HT-29 (cell line): ENCODE data around the gene FGA. TPM values are rescaled to one million over a fixed set of nuclear protein-coding genes. Genes with fewer than 3 reads are reported as not detected.

Source experiments
- DNase-seq: peaks from one replicate; pipeline ENCODE4 v3.0.0-alpha.2; 2015; ENCODE audit warnings: low spot score
- total RNA-seq: library from RNA; depleted of rRNA; stranded (reverse); fragments of >200 nt; shearing (Covaris generic); gene quantifications from 2 replicates; pipeline ENCODE4 v1.2.3, GENCODE V29; 2014; rRNA removed

FGA gene
- not detected in 2 replicates for total RNA-seq

DNA sequence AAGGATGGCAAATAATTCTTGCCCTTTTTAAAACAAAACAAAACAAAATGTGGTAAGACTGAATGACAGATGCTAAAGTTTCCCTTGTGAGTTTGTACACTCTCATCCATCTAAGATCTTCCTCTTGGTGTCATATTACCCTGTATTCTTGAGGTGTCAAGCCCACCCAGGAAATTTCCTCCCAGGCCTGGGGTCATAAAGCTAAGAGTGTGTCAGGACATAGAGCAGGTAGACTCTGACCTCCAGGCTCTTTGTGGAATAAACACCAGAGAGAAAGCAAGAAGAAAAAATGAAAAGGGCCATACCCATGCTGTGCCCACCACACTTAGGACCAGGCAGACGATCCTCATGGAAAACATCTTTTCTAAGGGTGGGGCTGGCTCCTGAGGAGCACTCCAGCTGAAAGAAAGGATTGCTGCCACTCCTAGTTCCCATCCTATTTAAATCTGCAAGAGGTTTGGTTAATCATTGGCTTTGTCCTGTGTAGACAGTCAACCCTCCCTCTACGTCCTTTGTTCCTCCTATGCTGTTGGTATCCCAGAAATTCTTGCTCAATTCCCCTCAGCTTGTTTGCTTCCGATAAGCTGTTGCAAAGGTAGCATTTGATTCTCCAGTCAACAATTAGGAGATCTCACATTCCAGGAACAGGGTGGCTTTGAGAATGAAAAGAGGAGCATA is at the start of gene FGA:
Gene FGA (minus strand): TSS at position 414 of the 678 bp plus-strand sequence. CDS start 55 bp downstream, at position 359.
- DNase-seq: no peak

DNA sequence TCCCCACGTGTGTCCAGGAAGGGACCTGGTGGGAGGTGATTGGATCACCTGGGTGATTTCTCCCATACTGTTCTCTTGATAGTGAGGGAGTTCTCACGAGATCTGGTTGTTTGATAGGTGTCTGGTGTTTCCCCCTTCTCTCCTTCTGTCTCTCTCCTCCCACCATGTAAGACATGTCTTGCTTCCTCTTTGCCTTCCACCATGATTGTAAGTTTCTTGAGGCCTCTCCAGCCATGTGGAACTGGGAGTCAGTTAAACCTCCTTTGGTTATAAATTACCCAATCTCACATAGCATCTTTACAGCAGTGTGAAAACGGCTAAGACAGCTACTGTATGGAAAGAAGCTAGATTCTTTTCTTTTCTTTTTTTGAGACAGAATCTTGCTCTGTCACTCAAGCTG is 43.5 kb upstream of the FGA start:
- DNase-seq: no peak

DNA sequence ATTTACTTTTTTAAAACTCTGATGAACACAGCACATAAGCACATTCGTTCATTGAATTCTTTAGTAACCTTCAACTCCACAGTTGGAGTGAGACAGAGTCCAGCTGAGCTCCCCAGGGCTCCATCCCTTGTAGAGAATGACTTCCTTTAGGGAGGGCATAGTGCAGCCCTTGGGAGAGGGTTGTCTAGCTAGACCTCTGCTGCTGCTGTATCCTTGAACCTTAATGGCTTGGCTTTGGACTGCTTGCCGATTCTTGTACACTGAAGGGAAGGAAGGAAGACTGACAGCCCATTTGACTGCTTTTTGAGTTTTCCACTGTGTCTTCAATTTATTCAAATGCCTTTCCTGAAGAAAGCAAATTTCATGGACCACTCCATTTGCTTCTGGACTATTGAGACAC is 41.3 kb upstream of the FGA start:
- DNase-seq: no peak

DNA sequence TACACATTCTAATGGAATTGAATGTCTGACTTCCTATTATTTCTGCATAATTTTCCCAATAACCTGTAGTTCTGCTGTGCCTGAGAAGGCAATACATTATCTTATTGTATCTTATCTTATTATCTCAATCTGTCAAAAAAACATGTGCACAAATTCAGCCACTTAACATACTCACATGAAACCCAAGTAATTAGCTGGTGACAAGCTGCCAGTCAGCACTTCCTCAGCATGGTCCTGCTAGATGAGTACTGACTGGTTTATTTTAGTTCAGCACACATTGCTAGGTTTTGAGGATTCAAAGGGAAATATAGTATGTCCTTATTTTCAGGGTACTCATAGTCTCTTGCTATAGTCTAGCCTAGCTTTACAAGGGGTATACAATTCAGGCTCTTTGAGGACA is 39.8 kb upstream of the FGA start:
- DNase-seq: no peak

DNA sequence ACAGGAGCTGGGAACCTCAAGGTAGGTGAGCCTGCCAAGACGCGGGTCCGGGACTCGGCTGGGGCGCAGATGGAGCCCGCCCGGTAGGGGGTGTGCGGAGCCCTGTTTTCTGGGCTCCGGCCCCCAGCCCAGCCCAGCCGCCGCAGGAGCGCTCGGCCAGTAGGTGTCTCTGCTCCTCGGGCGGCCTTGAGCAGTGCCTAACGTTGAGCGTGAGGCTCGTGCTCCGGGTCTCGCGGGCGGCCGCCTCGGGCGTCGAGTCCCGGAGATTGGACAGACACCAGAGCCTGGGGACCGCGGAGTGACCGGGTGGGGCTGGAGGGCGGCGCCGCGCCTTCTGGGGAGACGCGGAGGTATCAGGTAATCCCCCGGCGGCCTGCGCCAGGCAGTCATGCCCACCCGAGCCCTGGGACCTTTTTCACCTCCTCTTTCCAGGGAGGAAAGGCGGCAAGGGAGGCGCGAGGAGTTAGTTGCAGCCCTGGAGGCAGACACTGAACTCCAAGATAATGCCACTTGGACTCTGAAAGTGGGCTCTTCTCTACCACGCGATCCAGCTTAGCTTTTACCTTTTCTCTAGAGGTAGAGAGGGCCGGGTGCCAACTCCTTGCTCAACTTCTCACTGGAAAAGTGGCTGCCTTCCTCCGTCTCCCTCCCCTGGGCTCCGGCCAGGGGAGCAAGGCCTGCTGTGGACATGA is 36.4 kb upstream of the FGA start:
- no peak for DNase-seq

DNA sequence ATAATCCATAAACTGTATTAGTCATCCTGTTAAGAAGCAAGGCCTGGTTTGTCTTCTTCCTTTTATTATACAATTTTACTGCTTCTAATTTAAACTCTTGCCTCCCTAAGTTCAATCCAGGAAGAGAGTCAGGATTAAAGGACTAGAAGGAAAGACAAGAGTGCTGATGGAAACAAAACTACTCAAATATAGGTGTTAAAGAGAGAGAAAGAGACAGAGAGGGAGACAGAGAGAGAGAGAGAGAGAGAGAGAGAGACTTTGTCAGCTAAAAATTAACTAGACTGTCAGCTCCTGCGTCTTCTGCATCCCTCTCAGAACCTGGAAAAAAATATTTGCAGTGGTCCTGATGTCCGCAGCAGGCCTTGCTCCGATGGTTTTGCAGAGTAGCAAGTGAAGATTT is 35.4 kb upstream of the FGA start:
- no peak for DNase-seq

DNA sequence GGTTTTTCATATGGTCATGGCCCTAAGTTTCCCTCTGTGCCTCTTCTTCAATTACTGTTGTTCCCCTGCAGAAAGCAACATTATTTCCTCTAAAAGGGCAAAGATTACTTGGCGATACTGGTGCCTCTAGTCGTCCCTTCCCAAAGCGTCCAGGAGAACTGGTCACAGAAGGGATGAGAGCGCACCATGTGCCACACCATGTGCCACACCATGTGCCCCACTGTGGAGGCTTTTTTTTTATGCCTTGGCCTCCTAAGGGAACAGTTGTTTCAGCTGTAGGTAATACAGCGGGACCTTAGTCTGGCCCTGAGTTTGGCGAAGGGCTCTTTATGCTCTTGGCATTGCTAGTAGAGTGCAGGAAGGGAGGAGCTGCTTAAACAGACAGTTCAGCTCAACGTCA is 33.5 kb upstream of the FGA start:
- DNase-seq: no peak

DNA sequence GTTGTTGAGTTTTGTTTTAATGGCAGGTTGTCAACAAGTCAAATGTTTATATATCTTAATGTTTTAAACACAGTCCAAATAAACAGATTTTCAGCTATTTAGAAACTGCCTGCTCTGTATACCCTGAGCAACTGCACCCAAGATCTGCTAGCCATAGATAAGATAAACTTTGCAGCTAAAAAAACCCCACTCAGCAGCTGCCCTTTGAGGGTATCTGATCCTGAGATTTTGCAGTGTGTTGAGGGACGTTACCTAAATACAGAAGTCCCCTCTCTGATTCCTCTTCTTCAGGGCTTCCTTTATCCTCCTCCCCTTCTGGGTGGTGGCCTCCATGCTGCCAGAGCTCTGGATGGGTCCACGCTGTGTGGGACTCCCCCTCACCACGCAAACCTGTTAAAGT is 32.9 kb upstream of the FGA start:
- DNase-seq: no peak

DNA sequence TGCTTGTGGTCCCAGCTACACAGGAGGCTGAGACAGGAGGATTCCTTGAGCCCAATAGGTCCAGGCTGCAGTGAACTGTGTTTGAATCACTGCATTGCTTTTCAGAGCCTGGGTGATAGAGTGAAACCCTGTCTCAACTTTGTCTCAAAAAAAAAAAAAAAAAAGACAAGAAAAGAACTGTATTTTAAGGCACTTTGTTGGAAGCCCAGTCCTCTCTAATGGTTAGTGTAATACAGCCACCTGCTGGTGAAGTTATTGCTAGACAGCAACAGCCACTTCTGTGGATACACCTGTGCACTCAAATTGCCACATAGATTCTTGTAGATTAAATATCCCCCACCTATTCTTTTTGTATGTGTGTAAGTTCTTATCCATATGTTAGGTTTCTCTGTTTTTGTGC is 32.1 kb upstream of the FGA start:
- peak; percentile 48 for DNase-seq

DNA sequence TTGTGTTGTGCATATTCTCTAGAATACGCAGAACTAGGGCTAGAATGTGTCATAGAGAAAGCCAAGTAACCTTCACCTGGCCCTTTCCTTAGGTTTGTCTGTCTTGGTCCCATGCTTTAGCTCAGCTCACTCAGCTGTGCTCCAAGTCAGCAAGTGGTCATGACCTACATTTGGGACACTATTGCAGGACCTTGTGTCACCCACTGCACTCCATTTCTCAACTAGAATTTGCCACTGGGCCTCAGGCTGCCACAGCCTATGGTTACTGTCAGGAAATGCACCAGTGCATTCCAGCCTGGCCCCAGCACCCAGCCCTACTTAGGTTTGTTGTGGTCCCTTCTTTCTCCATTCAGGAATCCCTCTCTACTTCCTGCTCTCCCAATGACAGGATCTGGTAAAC is 29.6 kb upstream of the FGA start:
- DNase-seq: no peak

DNA sequence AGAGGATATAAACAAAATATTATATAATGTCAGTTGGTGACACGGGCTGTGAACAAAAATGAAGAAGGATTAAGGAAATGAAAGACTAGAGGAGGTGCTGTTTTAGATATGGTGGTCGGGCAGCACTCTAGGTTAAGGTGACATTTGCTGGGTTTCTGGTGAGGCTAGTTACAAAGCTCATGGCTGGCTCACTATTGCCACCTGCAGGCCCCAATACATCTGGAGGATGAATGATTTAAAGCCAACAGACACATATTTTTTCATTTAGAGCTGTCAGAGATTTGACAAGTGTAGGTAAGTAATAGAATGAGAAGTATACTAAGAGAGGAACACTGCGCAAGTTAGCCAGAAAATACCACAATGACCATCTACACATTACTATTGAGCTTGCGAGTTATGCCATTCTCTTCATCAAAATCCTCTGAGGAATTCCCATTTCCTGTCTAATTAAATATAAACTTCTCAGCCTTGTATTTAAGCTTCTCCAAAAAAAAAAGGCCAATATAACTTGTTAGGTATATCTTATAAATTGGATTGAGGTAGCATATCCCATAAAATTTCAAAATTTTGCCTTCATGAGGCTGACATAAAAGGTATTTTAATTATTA is 28.3 kb upstream of the FGA start:
- peak; percentile 63 for DNase-seq

DNA sequence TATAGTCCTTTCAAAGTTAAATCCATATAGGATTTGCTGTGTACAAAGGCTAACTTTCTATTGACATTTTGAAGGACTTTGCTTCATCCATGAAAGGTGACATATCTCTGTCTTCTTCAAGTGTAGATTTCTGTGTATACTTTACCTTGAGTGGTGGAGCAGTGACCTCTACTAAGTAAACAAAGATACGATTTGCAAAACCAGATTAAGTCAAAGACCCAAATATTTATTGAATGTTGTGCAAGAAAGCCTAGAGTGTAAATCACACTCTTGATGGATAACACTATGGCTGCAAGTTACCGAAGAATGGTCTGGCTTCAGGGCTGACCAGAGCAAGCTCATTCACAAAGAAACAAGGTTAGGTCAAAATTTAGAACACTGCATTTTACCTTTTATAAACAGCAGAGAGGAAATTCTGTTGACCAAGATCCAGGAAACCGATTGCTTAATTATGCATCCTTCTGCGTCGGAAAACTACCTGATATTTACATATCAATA is 27.3 kb upstream of the FGA start:
- DNase-seq: no peak

DNA sequence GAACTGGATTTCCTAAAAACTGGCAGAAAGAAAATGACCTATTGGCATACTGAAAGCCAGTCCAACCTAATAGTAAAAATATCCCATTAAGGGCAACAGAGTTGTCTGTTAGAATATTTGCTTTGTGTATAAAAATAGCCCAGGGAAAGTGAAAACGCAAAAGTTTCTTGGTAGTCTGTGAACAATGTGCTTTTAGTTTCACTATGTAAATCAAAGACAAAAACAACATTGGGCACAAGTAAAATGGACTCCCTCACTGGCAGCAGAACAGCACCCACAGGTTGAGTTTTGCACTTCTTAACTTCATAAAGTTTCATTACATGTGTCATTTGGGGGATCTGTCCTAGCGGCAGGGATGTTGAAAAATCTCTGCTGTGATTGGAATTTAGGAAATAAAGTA is 26.2 kb upstream of the FGA start:
- DNase-seq: no peak

DNA sequence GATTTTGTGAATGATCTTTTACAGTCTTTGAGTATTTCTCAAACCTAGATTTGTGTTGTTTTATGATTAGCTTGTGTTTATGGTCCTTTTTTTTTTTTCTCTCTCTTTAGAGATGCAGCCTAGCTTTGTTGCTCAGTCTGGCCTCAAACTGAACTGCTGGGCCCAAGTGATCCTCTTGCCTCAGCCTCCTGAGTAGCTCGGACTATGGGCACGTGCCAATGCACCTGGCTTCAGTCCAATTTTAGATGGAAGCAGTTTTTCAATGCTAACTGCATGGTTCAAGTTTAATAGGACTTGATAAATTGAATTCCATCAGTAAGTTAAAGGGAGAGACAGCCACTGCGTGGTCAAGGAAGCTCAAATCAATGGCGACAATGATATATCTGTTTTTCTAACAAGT is 25.7 kb upstream of the FGA start:
- no peak for DNase-seq

DNA sequence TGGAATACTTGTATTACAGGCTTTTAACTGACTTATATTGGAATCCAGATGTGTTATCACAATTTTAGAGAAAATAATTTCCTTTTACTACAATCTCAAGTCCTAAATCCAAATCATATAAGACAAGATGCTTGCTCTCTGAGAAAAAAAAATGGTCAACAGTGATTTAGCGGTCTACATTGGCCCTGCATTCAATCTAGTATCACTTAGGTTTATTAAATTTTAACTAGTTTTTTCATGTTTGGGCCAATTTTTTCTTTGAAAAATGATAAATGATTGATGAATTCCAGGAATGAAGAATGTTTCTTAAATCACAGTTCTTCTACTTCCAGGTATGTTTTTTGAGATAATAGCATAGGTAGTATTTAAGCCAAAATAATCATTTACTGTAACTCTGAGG is 24.7 kb upstream of the FGA start:
- DNase-seq: no peak

DNA sequence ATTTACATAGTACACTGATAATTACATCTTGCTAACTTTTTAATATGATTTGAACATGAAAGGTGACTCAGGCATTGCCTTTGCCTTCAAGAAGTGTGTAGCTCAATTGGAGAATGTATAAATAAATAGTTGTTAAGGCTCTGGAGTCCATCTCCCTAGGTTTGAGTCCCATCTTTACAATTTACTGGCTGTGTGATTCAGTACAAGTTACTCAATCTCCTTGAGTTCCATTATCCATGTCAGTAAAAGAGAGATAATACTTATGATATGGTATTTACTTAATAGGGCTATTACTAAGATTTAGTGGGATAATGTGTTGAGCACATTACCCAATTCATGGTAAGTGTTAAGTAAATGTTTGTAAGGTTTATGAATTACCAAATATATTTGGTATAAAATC is 23.8 kb upstream of the FGA start:
- DNase-seq: no peak

DNA sequence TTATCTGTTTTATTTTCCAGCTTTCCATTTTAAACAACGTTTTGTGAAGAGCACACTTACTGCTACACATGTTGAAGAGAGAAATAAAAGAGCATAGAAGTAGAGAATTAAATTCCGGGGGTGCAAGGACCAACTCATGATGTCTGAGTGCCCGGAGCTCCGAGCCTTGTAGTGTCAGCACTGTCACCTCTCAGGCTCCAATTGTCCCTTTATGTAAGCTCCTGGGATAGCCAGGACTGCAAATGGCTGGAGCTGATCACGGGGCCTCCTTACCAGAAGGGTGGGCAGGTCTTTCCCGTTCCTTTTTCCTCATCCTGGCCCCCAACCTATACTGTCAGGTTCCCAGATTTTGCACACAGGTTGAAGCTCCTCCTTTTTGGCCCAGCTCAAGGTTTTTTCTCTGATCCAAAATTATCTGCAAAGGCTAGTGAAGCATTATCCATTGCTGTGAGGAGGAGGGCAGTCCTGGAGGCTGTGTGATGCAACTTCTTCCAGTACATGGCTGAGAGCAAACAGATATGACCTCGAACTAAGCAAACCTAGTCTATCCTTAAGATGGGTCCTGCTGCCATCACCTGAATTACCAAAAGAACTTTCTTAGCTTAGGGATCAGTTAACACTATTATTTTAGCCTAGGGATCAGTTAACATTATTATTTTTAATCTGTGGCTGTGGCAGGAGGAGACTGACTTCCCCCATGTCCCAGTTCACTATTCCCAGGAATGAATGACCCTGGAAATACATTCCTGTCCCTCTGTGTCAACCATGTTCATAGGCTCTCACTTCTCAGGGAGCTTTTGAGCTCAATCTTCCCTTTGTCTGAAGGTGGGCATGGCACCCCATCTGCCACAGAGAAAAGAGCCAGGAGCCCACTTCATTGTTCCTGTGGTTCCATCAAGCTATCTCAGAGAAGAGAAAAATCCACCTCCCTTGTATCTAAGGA is 22.2 kb upstream of the FGA start, which contains the start of gene FGG:
Gene FGG (minus strand): TSS at position 185 of the 943 bp plus-strand sequence. CDS start 47 bp downstream, at position 138.
- DNase-seq: no peak

DNA sequence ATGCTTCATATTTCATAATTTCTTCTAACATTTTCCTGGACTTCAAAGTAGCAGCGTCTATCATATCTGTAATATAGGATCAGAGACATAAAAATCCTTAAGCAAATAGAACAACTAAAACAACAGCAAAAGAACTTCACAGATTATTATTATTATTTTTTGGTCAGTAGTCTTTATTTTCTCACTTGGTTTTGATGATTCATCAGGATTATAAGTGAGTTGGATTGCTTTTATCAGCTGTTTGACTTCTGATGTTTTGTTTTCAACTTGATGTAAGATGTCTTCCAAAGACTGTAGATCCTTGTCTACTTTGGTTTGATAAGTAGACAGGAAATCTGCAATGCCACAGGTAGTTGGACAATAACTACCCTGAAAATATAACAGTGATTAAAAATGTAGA is 21.3 kb upstream of the FGA start:
- no peak for DNase-seq

DNA sequence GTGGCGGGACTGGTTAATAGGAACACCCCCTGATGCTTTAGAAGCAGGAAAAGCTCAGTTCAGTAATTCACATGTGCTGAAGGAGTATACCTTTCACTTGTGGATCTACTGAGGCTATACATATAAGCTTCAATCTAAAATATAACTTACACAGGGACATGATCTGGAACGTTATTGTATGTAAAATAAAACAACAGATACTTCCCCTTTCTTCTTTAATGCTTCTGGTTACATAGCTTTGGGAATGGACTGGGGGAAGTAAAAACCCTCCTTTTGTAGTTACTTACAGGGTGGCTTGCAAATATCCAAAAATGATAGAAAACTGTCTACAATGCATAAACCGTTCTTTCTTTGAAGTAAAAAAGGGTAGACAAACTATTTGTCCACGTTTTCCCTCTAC is 20.0 kb upstream of the FGA start:
- no peak for DNase-seq

DNA sequence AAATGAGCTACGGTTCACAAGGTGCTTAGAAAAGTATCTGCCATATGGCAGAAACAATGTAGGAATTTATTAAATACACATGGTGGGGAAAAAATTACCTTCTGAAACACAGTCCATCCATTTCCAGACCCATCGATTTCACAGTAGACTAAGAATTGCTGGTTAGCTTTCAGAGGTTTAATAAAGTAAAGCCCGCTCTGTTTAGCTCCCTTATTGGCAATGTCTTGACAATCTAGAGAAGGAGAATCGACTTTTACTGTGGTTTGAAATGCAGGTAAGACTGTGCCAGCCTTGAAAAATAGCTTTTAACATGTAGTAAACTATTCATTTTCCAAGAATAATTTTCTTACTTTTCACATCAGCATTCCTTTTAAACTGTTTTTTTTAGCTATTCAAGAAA is 19.0 kb upstream of the FGA start:
- DNase-seq: no peak

DNA sequence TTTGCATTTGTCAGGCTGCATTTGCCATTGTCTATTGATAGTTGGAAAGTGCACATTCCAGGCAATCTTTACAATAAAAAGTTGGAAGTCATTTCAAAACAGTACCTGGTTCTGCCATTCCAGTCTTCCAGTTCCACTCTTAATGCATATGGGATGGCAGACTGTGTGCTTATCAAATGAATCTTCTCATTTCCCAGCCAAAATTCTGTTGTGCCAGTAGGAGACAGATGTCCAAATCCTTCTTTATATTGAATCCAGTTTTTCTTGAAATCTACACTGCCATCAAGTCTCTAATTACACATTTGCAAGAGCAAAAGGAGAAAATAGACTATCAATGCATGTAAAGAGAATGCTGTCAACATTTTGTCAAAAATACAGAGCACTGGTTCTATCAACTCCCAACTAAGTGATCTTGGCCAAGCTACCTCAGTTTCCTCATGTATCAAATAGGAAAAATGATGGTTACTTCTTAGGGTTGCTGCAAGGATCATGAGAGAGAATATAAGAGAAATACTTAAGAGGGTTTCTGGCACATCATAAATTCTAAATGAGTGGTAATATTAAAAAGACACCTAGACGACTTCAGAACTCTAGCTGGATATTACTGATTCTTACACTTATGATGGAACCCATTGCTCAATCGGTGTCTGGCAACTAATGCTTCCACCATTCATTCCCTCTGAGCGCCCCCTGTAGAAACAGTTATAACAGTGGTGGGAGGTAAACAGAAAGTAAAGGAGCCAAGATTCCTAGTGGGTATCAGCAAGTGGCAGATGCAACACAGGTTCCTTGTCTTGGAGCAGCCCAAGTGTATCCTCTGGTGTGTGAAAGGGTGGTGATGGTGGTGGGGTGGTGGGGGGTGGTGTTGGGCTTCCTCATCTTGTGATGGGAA is 18.1 kb upstream of the FGA start:
- no peak for DNase-seq
